AG10803 (cell line): ENCODE data around the gene C5orf63.

ENCODE experiments used
- DNase-seq: peaks from one replicate; pipeline ENCODE4 v3.0.0; 2010; ENCODE audit warnings: low read depth
- H3K4me3 ChIP-seq: 2 replicates; pipeline ENCODE4 v1.5.1; 2011; ENCODE audit warnings: mild to moderate bottlenecking, low read length, control low read depth
- CTCF ChIP-seq: conservative IDR thresholded peaks from 2 replicates; pipeline ENCODE4 v1.5.1; 2011; ENCODE audit warnings: mild to moderate bottlenecking, low read length, control low read depth, inconsistent platforms

Gene C5orf63

GRCh38 chr5:127074466-127074865, 1.2 kb upstream of the C5orf63 start:
- TF ChIP-seq CTCF = no peak
- H3K4me3 ChIP-seq = no peak overlapping the region
- DNase-seq = no peak

GRCh38 chr5:127070243-127070642, 3.1 kb downstream of the C5orf63 start:
- H3K4me3 ChIP-seq = no peak overlapping the region
- no peak for DNase-seq
- TF ChIP-seq CTCF = no peak

GRCh38 chr5:127068493-127069214, 4.6 kb downstream of the C5orf63 start:
- TF ChIP-seq CTCF = no peak
- H3K4me3 ChIP-seq = no peak overlapping the region
- DNase-seq = peak; percentile 47

GRCh38 chr5:127066721-127067120, 6.6 kb downstream of the C5orf63 start:
- no peak for TF ChIP-seq CTCF
- H3K4me3 ChIP-seq = no peak overlapping the region
- DNase-seq = no peak

GRCh38 chr5:127064253-127064840, 9.0 kb downstream of the C5orf63 start:
- no peak for DNase-seq

GRCh38 chr5:127063257-127063913, 9.9 kb downstream of the C5orf63 start:
- DNase-seq = no peak
- no peak overlapping the region for H3K4me3 ChIP-seq
- TF ChIP-seq CTCF = no peak

More at GRCh38 chr5:127064253-127064840, 9.0 kb downstream of the C5orf63 start:
- TF ChIP-seq CTCF = no peak
- H3K4me3 ChIP-seq = no peak overlapping the region

GRCh38 chr5:127061956-127062355, 11.3 kb downstream of the C5orf63 start:
- TF ChIP-seq CTCF = no peak
- no peak overlapping the region for H3K4me3 ChIP-seq
- no peak for DNase-seq
